GM12891 (cell line): Measurements from ENCODE around the gene PRR23E.

Experiments
- POLR2A ChIP-seq: IDR thresholded peaks from 2 replicates; pipeline ENCODE4 v1.6.1; 2011; ENCODE audit warnings: low read depth, low read length, control low read depth
- POLR2AphosphoS5 ChIP-seq: IDR thresholded peaks from 2 replicates; pipeline ENCODE4 v1.6.1; 2011; ENCODE audit warnings: low read depth, low read length, control low read depth
- TAF1 ChIP-seq: IDR thresholded peaks from 2 replicates; pipeline ENCODE4 v1.6.1; 2011; ENCODE audit warnings: low read depth, low read length, control low read depth

GRCh38 chr3:127224118-127224517 lies 31.2 kb downstream of the PRR23E start:
- TF ChIP-seq POLR2A, result no peak
- no peak for TF ChIP-seq TAF1
- TF ChIP-seq POLR2AphosphoS5, result no peak
